Motor neuron (in vitro differentiated cells): ENCODE measurements around the gene TMEM114. TPM values are rescaled to one million over a fixed set of nuclear protein-coding genes. Genes with fewer than 3 reads are reported as not detected.

Experiments
- ATAC-seq, 8 experiments: fragments of 200-7000 bp; cut with Tn5 transposase; replicated peaks in 6 of 8; 2 replicates each; pipeline ENCODE4 v1.8.0; 2021; ENCODE audit warnings: mild to moderate bottlenecking in 8 of 8, moderate library complexity in 8 of 8
- H3K27ac ChIP-seq, 2 donors: fragments of 250-450 bp; sonication (Bioruptor Pico); 2 replicates each; pipeline ENCODE4 v1.9.0; 2021; ENCODE audit warnings: antibody characterized with exemption in 2 of 2, mild to moderate bottlenecking in 2 of 2, moderate library complexity in 1 of 2
- H3K4me1 ChIP-seq, 2 donors: fragments of 250-450 bp; sonication (Bioruptor Pico); replicated peaks in 1 of 2; 2 replicates each; pipeline ENCODE4 v1.6.1; 2021; ENCODE audit warnings: antibody characterized with exemption in 2 of 2, mild to moderate bottlenecking in 2 of 2, moderate library complexity in 1 of 2
- H3K4me3 ChIP-seq, 5 donors: fragments of 250-450 bp; sonication (Bioruptor Pico); 2 replicates each; pipeline ENCODE4 v1.9.0; 2021; ENCODE audit warnings: antibody characterized with exemption in 5 of 5, mild to moderate bottlenecking in 5 of 5, moderate library complexity in 4 of 5
- WGBS, 10 experiments: fragments of 450-650 bp; shearing (Covaris generic); methylation state at CpG; one replicate each; pipeline ENCODE4 v1.0.0; 2022; 5-methylcytosine and 5-hydroxymethylcytosine counted together
- in situ Hi-C, 9 experiments: fragments of 400-800 bp; cut with MboI; loops; one replicate each; pipeline ENCODE4 v1.15.0; 2021; ENCODE audit warnings: low sequenced_read_pairs in 9 of 9, low pct_unique_long_range_greater_than_20kb in 2 of 9; ENCODE audit not compliant: unreplicated experiment in 9 of 9
- total RNA-seq, 8 experiments: library from RNA; unstranded; fragments of 300-600 nt; gene quantifications; 2 replicates each; pipeline versions ENCODE4 v1.2.3 to v1.2.4, GENCODE V29; 2022

TMEM114 gene
- total RNA-seq, 8 experiments from 2014 or later: 0.21 to 1.3 (median 0.27) TPM; not detected in 5

- H3K27ac ChIP-seq: no peak overlapping the region
- in situ Hi-C loops: no loop called here
- H3K4me3 ChIP-seq: no peak overlapping the region
- no peak for ATAC-seq
- H3K4me1 ChIP-seq: no peaks in the 10 kb centered on the region
- WGBS, 10 experiments: 0 to 86% methylated on average over 1 of the region's 1 CpG; no CpG with 5 or more reads in 8 of the 10 experiments
Observed at GRCh38 chr16:8596581-8596980, 6.3 kb upstream of the TMEM114 start.

- H3K4me3 ChIP-seq: no peak overlapping the region
- no peaks in the 10 kb centered on the region for H3K4me1 ChIP-seq
- in situ Hi-C loops: no loop called here
- 0 to 100% (median 58%) methylated on average over 1 to 2 of the region's 5 CpGs; no CpG with 5 or more reads in 4 of the 10 experiments for WGBS, 10 experiments
- ATAC-seq: no peak
- H3K27ac ChIP-seq: no peak overlapping the region
Observed at GRCh38 chr16:8595783-8596182, 5.5 kb upstream of the TMEM114 start.

- H3K4me3 ChIP-seq: no peak overlapping the region
- no peak overlapping the region for H3K27ac ChIP-seq
- in situ Hi-C loops: no loop called here
- peaks cover 3 to 8% of the 10 kb centered on the region in 2 donors for H3K4me1 ChIP-seq
- ATAC-seq: peak in 2 of 8 experiments; percentile 24 to 30
- 7 to 82% (median 60%) methylated on average over 1 to 9 of the region's 9 CpGs; no CpG with 5 or more reads in 1 of the 10 experiments for WGBS, 10 experiments
Observed at GRCh38 chr16:8594149-8594666, 3.9 kb upstream of the TMEM114 start.

- no peak overlapping the region for H3K27ac ChIP-seq
- peaks cover 9 to 12% of the 10 kb centered on the region in 2 donors for H3K4me1 ChIP-seq
- no peak for ATAC-seq
- 40 to 100% (median 81%) methylated on average over 1 to 3 of the region's 3 CpGs; no CpG with 5 or more reads in 2 of the 10 experiments for WGBS, 10 experiments
- H3K4me3 ChIP-seq: no peak overlapping the region
- in situ Hi-C loops: no loop called here
Observed at GRCh38 chr16:8591451-8591850, 1.1 kb upstream of the TMEM114 start.

- ATAC-seq: no peak
- Histone ChIP-seq H3K27ac (no peak overlapping the region), H3K4me3 (no peak overlapping the region), H3K4me1 (peaks cover 9 to 12% of the 10 kb centered on the region in 2 donors)
- in situ Hi-C loops: no loop called here
- WGBS, 10 experiments: 0 to 100% (median 94%) methylated on average over 1 to 3 of the region's 3 CpGs
Observed at GRCh38 chr16:8590811-8591210, 500 bp upstream of the TMEM114 start.

- peak in 6 of 8 experiments; percentile 71 to 86 (median 80) for ATAC-seq
- 0 to 10% (median 0%) methylated on average over 1 to 12 of the region's 64 CpGs; no CpG with 5 or more reads in 3 of the 10 experiments for WGBS, 10 experiments
- in situ Hi-C loops: no loop called here
- peaks cover 9 to 12% of the 10 kb centered on the region in 2 donors for H3K4me1 ChIP-seq
- H3K27ac ChIP-seq: no peak overlapping the region
- peak overlapping the region; percentile 29 to 39 (median 34) for H3K4me3 ChIP-seq
Observed at GRCh38 chr16:8589057-8589899, 1.0 kb downstream of the TMEM114 start.

GRCh38 chr16:8588682-8589056, 1.6 kb downstream of the TMEM114 start:
- Histone ChIP-seq H3K4me1 (peaks cover 9 to 12% of the 10 kb centered on the region in 2 donors), H3K27ac (no peak overlapping the region), H3K4me3 (peak overlapping the region in 1 of 5 donors; percentile 33)
- ATAC-seq: peak in 1 of 8 experiments; percentile 12
- in situ Hi-C loops: no loop called here
- WGBS, 10 experiments: 0 to 21% (median 0%) methylated on average over 1 to 8 of the region's 9 CpGs; no CpG with 5 or more reads in 3 of the 10 experiments

- in situ Hi-C loops: no loop called here
- H3K27ac ChIP-seq: no peak overlapping the region
- no peak overlapping the region for H3K4me3 ChIP-seq
- peaks cover 11 to 12% of the 10 kb centered on the region in 2 donors for H3K4me1 ChIP-seq
- peak in 1 of 8 experiments; percentile 21 for ATAC-seq
Observed at GRCh38 chr16:8587065-8587464, 3.2 kb downstream of the TMEM114 start.

- H3K4me1 ChIP-seq: peaks cover 17 to 18% of the 10 kb centered on the region in 2 donors
- H3K27ac ChIP-seq: no peak overlapping the region
- WGBS, 10 experiments: 8 to 100% (median 60%) methylated on average over 1 to 3 of the region's 3 CpGs; no CpG with 5 or more reads in 1 of the 10 experiments
- H3K4me3 ChIP-seq: no peak overlapping the region
- in situ Hi-C loops: no loop called here
- ATAC-seq: peak in 1 of 8 experiments; percentile 20
Observed at GRCh38 chr16:8585857-8586256, 4.5 kb downstream of the TMEM114 start.

GRCh38 chr16:8585041-8585440, 5.3 kb downstream of the TMEM114 start:
- Histone ChIP-seq H3K4me3 (no peak overlapping the region), H3K4me1 (peaks cover 13 to 17% of the 10 kb centered on the region in 2 donors), H3K27ac (no peak overlapping the region)
- in situ Hi-C loops: no loop called here
- ATAC-seq: no peak
- 8 to 100% (median 95%) methylated on average over 1 to 2 of the region's 2 CpGs; no CpG with 5 or more reads in 3 of the 10 experiments for WGBS, 10 experiments

- in situ Hi-C loops: no loop called here
Observed at GRCh38 chr16:8583732-8584131, 6.6 kb downstream of the TMEM114 start.

GRCh38 chr16:8583199-8583598, 7.1 kb downstream of the TMEM114 start:
- peaks cover 6 to 9% of the 10 kb centered on the region in 2 donors for H3K4me1 ChIP-seq
- H3K27ac ChIP-seq: no peak overlapping the region
- H3K4me3 ChIP-seq: no peak overlapping the region
- in situ Hi-C loops: no loop called here
- 50 to 100% (median 67%) methylated on average over 1 of the region's 3 CpGs; no CpG with 5 or more reads in 3 of the 10 experiments for WGBS, 10 experiments
- peak in 2 of 8 experiments; percentile 44 to 62 for ATAC-seq

More at GRCh38 chr16:8583732-8584131, 6.6 kb downstream of the TMEM114 start:
- peak in 2 of 8 experiments; percentile 16 to 29 for ATAC-seq
- H3K4me1 ChIP-seq: peaks cover 6 to 9% of the 10 kb centered on the region in 2 donors
- no peak overlapping the region for H3K27ac ChIP-seq
- H3K4me3 ChIP-seq: no peak overlapping the region
- 0 to 100% (median 50%) methylated on average over 1 to 2 of the region's 4 CpGs; no CpG with 5 or more reads in 3 of the 10 experiments for WGBS, 10 experiments
